ENCODE measurements around the gene SLC39A5. TPM values are rescaled to one million over a fixed set of nuclear protein-coding genes. Genes with fewer than 3 reads are reported as not detected.

Gene SLC39A5
- total and polyA plus RNA-seq, 2 donors (not counting 1 experiment from before 2014, with no cell fraction given), result 0.69 to 0.97 TPM

GRCh38 chr12:56208006-56208405 lies 21.8 kb upstream of the SLC39A5 start:
- H3K4me3 ChIP-seq (ENCODE audit: control extremely low read depth in 1 of 5, extremely low read depth in 1 of 5, insufficient read depth in 1 of 5, low read depth in 2 of 5, low read length in 4 of 5), result no peak overlapping the region
- peaks cover 9 to 18% of the 10 kb centered on the region in 2 donors for H3K4me1 ChIP-seq (ENCODE audit: control insufficient read depth in 2 of 2, insufficient read depth in 2 of 2, low read length in 2 of 2)
- DNase-seq (peak; percentile 86), ATAC-seq (ENCODE audit: low read depth) (peak; percentile 90)
- Mint-ChIP-seq H3K9me3 (ENCODE audit: insufficient read depth) (no peaks in the 10 kb centered on the region), H3K27me3 (no peaks in the 10 kb centered on the region), H3K4me1 (peaks cover 44% of the 10 kb centered on the region), H3K4me3 (peak overlapping the region; percentile 47), H3K27ac (peak overlapping the region; percentile 89)
- ChIA-PET POLR2A (interaction anchor here (0.5 to 4.9 kb wide), 8 partner anchors 11 to 202 kb away, joined by 3 to 65 read pairs (median 6); partner anchors contain the start of genes COQ10A, RNF41 and SMARCC2), CTCF (interaction anchor here (0.7 to 7.6 kb wide), 18 partner anchors 9 to 491 kb away, joined by 3 to 126 read pairs (median 4); partner anchors contain the start of genes ANKRD52, ESYT1, MYL6 and NABP2)
- intact Hi-C loops (cut with micrococcal nuclease), result loop anchor here (1.0 to 5.0 kb wide), 4 partner anchors 13 to 259 kb away; partner anchors contain the start of genes ANKRD52, RNF41 and SPRYD4
- TF ChIP-seq EZH2 (IDR thresholded peaks at IDR 0.05; ENCODE audit: borderline replicate concordance, insufficient read depth, low read depth, low read length, poor library complexity, severe bottlenecking), result no peak
- no peak for TF ChIP-seq CTCF (IDR thresholded peaks at IDR 0.05)
- H3K36me3 ChIP-seq (replicated peaks in 1 of 2; ENCODE audit: control extremely low read depth in 1 of 2, control insufficient read depth in 1 of 2, extremely low read depth in 1 of 2, insufficient read depth in 2 of 2, low read length in 1 of 2), result peaks cover 5 to 72% of the 10 kb centered on the region in 2 experiments
- 25% methylated on average over 6 of the region's 6 CpGs for WGBS (ENCODE audit: insufficient coverage)
- H3K27me3 ChIP-seq (replicated peaks in 1 of 4; ENCODE audit: control extremely low read depth in 1 of 4, control insufficient read depth in 3 of 4, insufficient read depth in 4 of 4, low read length in 3 of 4), result no peaks in the 10 kb centered on the region
- H4K20me1 ChIP-seq (ENCODE audit: control insufficient read depth, insufficient read depth, low read length, poor library complexity, severe bottlenecking), result peaks cover 6% of the 10 kb centered on the region
- peaks cover 24% of the 10 kb centered on the region for H3K79me2 ChIP-seq (ENCODE audit: control insufficient read depth, insufficient read depth, low read length)
- H3K4me2 ChIP-seq (replicated peaks; ENCODE audit: low read depth, low read length, poor library complexity, severe bottlenecking), result peak overlapping the region; percentile 27
- peak overlapping the region; percentile 54 to 65 for H3K27ac ChIP-seq (ENCODE audit: low read length in 2 of 2)
- H3K9me3 ChIP-seq (ENCODE audit: control extremely low read depth in 1 of 3, control insufficient read depth in 2 of 3, insufficient read depth in 1 of 3, low read length in 2 of 3), result no peaks in the 10 kb centered on the region
- no peak overlapping the region for H2AFZ ChIP-seq (ENCODE audit: insufficient read depth, low read depth, low read length, poor library complexity, severe bottlenecking)
- H3K9ac ChIP-seq (ENCODE audit: low read length), result no peak overlapping the region

GRCh38 chr12:56212361-56212760 lies 17.5 kb upstream of the SLC39A5 start:
- Histone ChIP-seq H3K4me1 (ENCODE audit: control insufficient read depth in 2 of 2, insufficient read depth in 2 of 2, low read length in 2 of 2) (peaks cover 6 to 16% of the 10 kb centered on the region in 2 donors), H3K79me2 (ENCODE audit: control insufficient read depth, insufficient read depth, low read length) (peaks cover 65% of the 10 kb centered on the region), H3K36me3 (replicated peaks in 1 of 2; ENCODE audit: control extremely low read depth in 1 of 2, control insufficient read depth in 1 of 2, extremely low read depth in 1 of 2, insufficient read depth in 2 of 2, low read length in 1 of 2) (peaks cover 4 to 72% of the 10 kb centered on the region in 2 experiments), H3K9ac (ENCODE audit: low read length) (no peak overlapping the region), H2AFZ (ENCODE audit: insufficient read depth, low read depth, low read length, poor library complexity, severe bottlenecking) (no peak overlapping the region), H3K27ac (ENCODE audit: low read length in 2 of 2) (no peak overlapping the region), H3K27me3 (replicated peaks in 1 of 4; ENCODE audit: control extremely low read depth in 1 of 4, control insufficient read depth in 3 of 4, insufficient read depth in 4 of 4, low read length in 3 of 4) (no peaks in the 10 kb centered on the region), H3K4me2 (replicated peaks; ENCODE audit: low read depth, low read length, poor library complexity, severe bottlenecking) (no peak overlapping the region), H3K4me3 (ENCODE audit: control extremely low read depth in 1 of 5, extremely low read depth in 1 of 5, insufficient read depth in 1 of 5, low read depth in 2 of 5, low read length in 4 of 5) (no peak overlapping the region), H4K20me1 (ENCODE audit: control insufficient read depth, insufficient read depth, low read length, poor library complexity, severe bottlenecking) (peaks cover 33% of the 10 kb centered on the region), H3K9me3 (ENCODE audit: control extremely low read depth in 1 of 3, control insufficient read depth in 2 of 3, insufficient read depth in 1 of 3, low read length in 2 of 3) (no peaks in the 10 kb centered on the region)
- Mint-ChIP-seq H3K27me3 (no peaks in the 10 kb centered on the region), H3K9me3 (ENCODE audit: insufficient read depth) (no peaks in the 10 kb centered on the region), H3K27ac (no peak overlapping the region), H3K4me1 (peaks cover 35% of the 10 kb centered on the region), H3K4me3 (no peak overlapping the region)
- DNase-seq (no peak), ATAC-seq (ENCODE audit: low read depth) (no peak)
- CTCF ChIA-PET, result interaction anchor here (0.6 to 0.7 kb wide), 2 partner anchors 9 to 261 kb away, joined by 3 to 4 read pairs; no protein-coding TSS in a partner anchor
- no CpG with 5 or more reads among the region's 1 CpG for WGBS (ENCODE audit: insufficient coverage)
- intact Hi-C loops (cut with micrococcal nuclease), result no loop called here
- POLR2A ChIA-PET, result no interaction called here
- TF ChIP-seq EZH2 (IDR thresholded peaks at IDR 0.05; ENCODE audit: borderline replicate concordance, insufficient read depth, low read depth, low read length, poor library complexity, severe bottlenecking) (no peak), CTCF (IDR thresholded peaks at IDR 0.05) (no peak)
